Measurements from ENCODE around the gene NSRP1. TPM values are rescaled to one million over a fixed set of nuclear protein-coding genes. Genes with fewer than 3 reads are reported as not detected.

Gene NSRP1
- total and polyA plus RNA-seq, 2 of the 8 experiments (the other 6 are each of a cell fraction or from before 2014, with no cell fraction given): 6.1 to 22.4 TPM

DNA sequence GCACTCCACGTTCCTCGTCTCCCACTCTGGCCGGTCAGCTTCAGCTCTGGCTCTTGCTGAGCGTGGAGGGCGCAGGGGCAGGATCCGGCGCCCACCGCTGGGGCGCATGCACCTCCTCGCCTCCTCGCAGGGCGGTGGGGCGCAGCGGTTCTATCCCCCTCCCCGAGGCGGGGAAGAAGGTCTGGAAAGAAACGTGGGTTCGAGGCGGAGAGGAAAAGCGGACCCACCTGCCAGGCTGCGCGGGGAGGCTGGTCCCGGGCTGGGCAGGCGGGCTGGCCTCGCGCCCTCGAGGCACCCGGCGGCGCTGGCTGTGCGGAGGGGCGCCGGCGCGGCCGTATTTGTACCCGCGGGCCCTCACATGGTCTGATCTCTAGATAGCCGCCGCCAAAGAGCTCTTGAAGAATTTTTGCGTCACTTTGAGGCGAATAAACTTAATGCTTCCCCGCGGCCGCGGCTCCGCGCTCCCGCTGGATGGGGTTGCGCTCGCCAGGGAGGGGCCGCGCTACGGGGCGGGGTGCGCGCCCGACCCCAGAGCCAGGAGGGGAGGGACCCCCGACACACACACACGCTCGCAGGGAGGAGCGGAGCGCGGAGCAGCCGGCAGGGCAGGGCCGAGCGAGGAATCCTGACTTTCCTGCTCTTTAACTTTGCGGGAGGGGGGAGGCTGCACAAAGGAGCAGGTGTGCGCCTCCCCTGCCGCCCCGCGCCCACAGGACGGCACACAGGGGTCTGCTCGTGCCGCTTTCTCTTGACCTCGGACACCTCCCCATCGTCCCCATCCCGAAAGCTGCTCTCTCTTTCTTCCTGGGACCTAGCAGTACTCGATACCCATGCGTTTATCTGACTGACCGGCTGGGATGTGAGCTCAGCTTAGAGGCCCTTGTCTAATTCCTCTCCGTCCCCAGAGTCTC is 119.0 kb downstream of the NSRP1 start, which contains the start of gene SLC6A4:
SLC6A4 (minus strand) TSS at position 312 of the 911 bp plus-strand sequence. CDS start 13,739 bp downstream, outside the sequence.
- ChIA-PET CTCF (ENCODE audit: partially characterized antibody) (interaction anchor here (1.2 to 5.0 kb wide), 11 partner anchors 11 to 131 kb away, joined by 4 to 36 read pairs (median 7); no protein-coding TSS in a partner anchor), POLR2A (ENCODE audit: partially characterized antibody) (interaction anchor here (0.9 to 2.3 kb wide), 7 partner anchors 10 to 119 kb away, joined by 3 to 9 read pairs (median 4); partner anchors contain the start of gene BLMH)
- Histone ChIP-seq H3K9ac (replicated peaks in 1 of 4; ENCODE audit: extremely low read depth in 1 of 4, low read depth in 3 of 4, low read length in 3 of 4) (no peak within 1 kb of the TSS), H2BK120ac (replicated peaks; ENCODE audit: low read depth, low read length) (no peak within 1 kb of the TSS), H2AK5ac (ENCODE audit: low read depth, low read length) (no peak within 1 kb of the TSS), H3K27ac (ENCODE audit: low read depth, low read length) (no peak within 1 kb of the TSS), H3K79me1 (ENCODE audit: low read depth, low read length) (no peaks in the 10 kb centered on the region), H4K8ac (ENCODE audit: extremely low read depth, insufficient read depth, low read length) (peak within 1 kb of the TSS; percentile 91; the same call in 1 of the 2 replicates), H3K9me3 (ENCODE audit: insufficient read depth in 2 of 2, low read depth in 1 of 2, low read length in 1 of 2) (peaks cover 5 to 8% of the 10 kb centered on the region in 2 experiments; a peak in 2 of 4 replicates), H3K79me2 (ENCODE audit: control insufficient read depth in 1 of 2, insufficient read depth in 2 of 2, low read length in 2 of 2) (no peaks in the 10 kb centered on the region), H4K5ac (ENCODE audit: insufficient read length, low read depth, low read length) (no peak within 1 kb of the TSS), H3K23me2 (ENCODE audit: low read depth, low read length) (peaks cover 17% of the 10 kb centered on the region; the same call in 1 of the 2 replicates), H2BK5ac (ENCODE audit: low read depth, low read length) (no peak within 1 kb of the TSS), H3K36me3 (ENCODE audit: control insufficient read depth in 2 of 4, insufficient read depth in 4 of 4, low read length in 3 of 4) (peaks cover 0 to 7% (median 0%) of the 10 kb centered on the region in 4 experiments; a peak in 1 of 8 replicates), H3K4ac (replicated peaks; ENCODE audit: insufficient read length, low read depth, low read length) (no peak within 1 kb of the TSS), H3K14ac (ENCODE audit: insufficient read length) (no peak within 1 kb of the TSS), H3K23ac (ENCODE audit: insufficient read length) (no peak within 1 kb of the TSS), H2BK12ac (ENCODE audit: low read depth, low read length) (no peak within 1 kb of the TSS), H3K4me2 (ENCODE audit: insufficient read depth in 1 of 2, low read depth in 2 of 2, low read length in 2 of 2) (peak within 1 kb of the TSS; percentile 67 to 88), H3K56ac (replicated peaks; ENCODE audit: insufficient read length, low read depth, low read length) (no peak within 1 kb of the TSS), H4K20me1 (replicated peaks in 1 of 2; ENCODE audit: control insufficient read depth in 1 of 2, insufficient read depth in 2 of 2, low read length in 2 of 2) (no peaks in the 10 kb centered on the region), H3K4me1 (replicated peaks in 1 of 4; ENCODE audit: control insufficient read depth in 3 of 4, insufficient read depth in 4 of 4, low read length in 3 of 4) (peaks cover 0 to 18% (median 15%) of the 10 kb centered on the region in 4 experiments; a peak in 5 of 7 replicates), H3K4me3 (ENCODE audit: extremely low read depth in 1 of 4, insufficient read depth in 2 of 4, low read depth in 3 of 4, low read length in 4 of 4) (peak within 1 kb of the TSS; percentile 34 to 63 (median 48); a peak in 7 of 8 replicates), H4K91ac (replicated peaks; ENCODE audit: insufficient read length, low read length) (no peak within 1 kb of the TSS), H3K18ac (ENCODE audit: extremely low read depth, low read length) (peak within 1 kb of the TSS; percentile 19; the same call in 1 of the 2 replicates), H2BK15ac (ENCODE audit: low read length) (no peak within 1 kb of the TSS), H2AFZ (ENCODE audit: low read length) (peak within 1 kb of the TSS; percentile 82; the same call in 1 of the 2 replicates), H3K27me3 (replicated peaks in 1 of 4; ENCODE audit: control insufficient read depth in 3 of 4, extremely low read depth in 1 of 4, insufficient read depth in 3 of 4, low read length in 3 of 4) (peaks cover 32 to 63% (median 58%) of the 10 kb centered on the region in 4 experiments), H2BK20ac (ENCODE audit: low read length) (0 out of 2 replicates have a peak within 1 kb of the TSS, but pooled peaks have one; percentile 32)
- FAIRE-seq (peak; percentile 39), DNase-seq (ENCODE audit: low read depth in 1 of 2, low spot score in 2 of 2) (peak in 1 of 2 experiments; percentile 64)
- WGBS, 2 experiments (ENCODE audit: extremely low coverage in 1 of 2, insufficient coverage in 1 of 2, insufficient read length in 1 of 2, insufficient replicate concordance in 2 of 2, low coverage in 1 of 2, low lambda C conversion rate in 2 of 2, missing lambda C conversion rate in 1 of 2): 10% methylated on average over 46 of the region's 82 CpGs; no CpG with 5 or more reads in 1 of the 2 experiments
- TF ChIP-seq CEBPB (IDR thresholded peaks at IDR 0.05; ENCODE audit: low read depth, low read length) (no peak), POU5F1 (IDR thresholded peaks at IDR 0.05; ENCODE audit: low read depth, low read length) (no peak), TBP (IDR thresholded peaks at IDR 0.05; ENCODE audit: low read depth, low read length) (no peak), SIRT6 (IDR thresholded peaks at IDR 0.05; ENCODE audit: low read length) (no peak), CHD1 (IDR thresholded peaks at IDR 0.05; ENCODE audit: low read depth, low read length) (no peak), BACH1 (IDR thresholded peaks at IDR 0.05; ENCODE audit: low read length) (no peak), RBBP5 (IDR thresholded peaks at IDR 0.05; ENCODE audit: borderline replicate concordance, low read depth, low read length) (peak; percentile 11; the same call in 1 of the 2 replicates)
- TF ChIP-seq, protein P1, sequence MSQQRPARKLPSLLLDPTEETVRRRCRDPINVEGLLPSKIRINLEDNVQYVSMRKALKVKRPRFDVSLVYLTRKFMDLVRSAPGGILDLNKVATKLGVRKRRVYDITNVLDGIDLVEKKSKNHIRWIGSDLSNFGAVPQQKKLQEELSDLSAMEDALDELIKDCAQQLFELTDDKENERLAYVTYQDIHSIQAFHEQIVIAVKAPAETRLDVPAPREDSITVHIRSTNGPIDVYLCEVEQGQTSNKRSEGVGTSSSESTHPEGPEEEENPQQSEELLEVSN (IDR thresholded peaks at IDR 0.05): peak; percentile 96
